H1 (cell line): ENCODE measurements around the gene SLC25A45. TPM values are rescaled to one million over a fixed set of nuclear protein-coding genes. Genes with fewer than 3 reads are reported as not detected.

Experiments
- BRCA1 ChIP-seq: IDR thresholded peaks from 2 replicates; pipeline ENCODE4 v1.6.1; 2012; ENCODE audit warnings: low read depth, low read length, improper control_type of control experiment
- CTBP2 ChIP-seq: IDR thresholded peaks from 2 replicates; pipeline ENCODE4 v1.7.0; 2011; ENCODE audit warnings: borderline replicate concordance, mild to moderate bottlenecking, moderate library complexity, mixed read lengths, low read length; ENCODE audit not compliant: insufficient read depth, insufficient read length
- SRF ChIP-seq: IDR thresholded peaks from 2 replicates; pipeline ENCODE4 v1.6.1; 2011; ENCODE audit warnings: mild to moderate bottlenecking, low read depth, low read length, moderate library complexity
- polyA plus RNA-seq, 7 experiments: library from polyadenylated mRNA; depleted of rRNA in 3 of 7; stranded (reverse) in 5 of 7; unstranded in 2 of 7; fragments of >200 nt in 5 of 7; fragments of 200-250 nt in 2 of 7; gene quantifications; 1 replicate in 5 of 7; 2 replicates in 1 of 7; 4 replicates in 1 of 7; pipeline versions ENCODE4 v1.2.1 to v1.2.3, GENCODE V29; 2011 to 2013; ENCODE audit warnings: missing spikeins in 2 of 7, mixed read lengths in 2 of 7
- total RNA-seq: library from RNA; stranded (reverse); fragmentation: NEBNext Ultra II Directional; extraction: Animal tissue kit (Norgen Biotek cat#: 25700); gene quantifications from 2 replicates; pipeline ENCODE4 v1.2.1, GENCODE V29; 2021
- TF ChIP-seq, protein P1 (sequence below): IDR thresholded peaks from 2 replicates; pipeline ENCODE4 v1.6.1; 2012; ENCODE audit warnings: low read length, inconsistent platforms

SLC25A45 gene
- total and polyA plus RNA-seq, 2 of the 8 experiments (the other 6 are each of a cell fraction or from before 2014, with no cell fraction given) = 0.54 to 0.59 TPM

DNA sequence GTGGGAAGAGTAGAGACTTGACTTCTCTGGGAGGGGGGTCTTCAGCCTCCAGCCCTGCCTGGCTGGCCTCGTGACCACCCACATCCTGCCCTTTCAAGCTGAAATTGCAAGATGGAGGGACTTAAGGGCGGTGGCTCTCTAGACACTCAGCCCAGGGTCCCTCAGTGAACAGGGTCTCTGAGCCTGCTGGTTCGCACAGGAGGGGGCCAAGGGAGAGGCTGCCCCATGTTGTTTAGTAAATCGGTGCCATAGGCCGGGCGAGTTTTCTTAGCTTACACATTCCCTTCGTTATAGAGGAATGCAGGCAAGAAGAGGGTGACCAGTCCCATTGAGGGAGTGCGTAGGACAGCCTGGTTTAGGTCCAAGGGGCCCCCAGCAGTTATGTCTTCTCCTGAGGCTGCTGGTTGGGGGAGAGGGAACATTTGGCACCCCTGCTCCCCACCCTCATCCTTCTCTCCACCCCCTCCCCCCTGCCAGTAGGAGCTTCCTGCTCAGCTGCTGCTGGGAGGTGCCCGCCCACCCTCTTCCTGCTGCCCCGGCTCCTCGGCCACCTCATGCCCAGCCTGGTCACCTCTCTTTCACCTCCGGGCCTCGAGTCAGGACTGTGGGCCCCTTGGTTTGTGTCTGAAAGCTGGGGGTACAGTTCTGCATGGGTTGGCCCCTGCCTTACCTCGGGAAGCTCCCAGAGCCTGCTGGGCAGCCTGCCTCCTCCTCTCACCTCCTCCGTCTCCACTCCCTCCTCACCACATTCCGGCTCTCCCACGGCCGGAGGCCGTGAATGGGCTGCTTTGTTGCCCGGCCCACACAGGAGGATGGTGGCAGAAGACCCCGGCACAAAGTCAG is 7.9 kb upstream of the SLC25A45 start (continued):
- TF ChIP-seq, protein P1, sequence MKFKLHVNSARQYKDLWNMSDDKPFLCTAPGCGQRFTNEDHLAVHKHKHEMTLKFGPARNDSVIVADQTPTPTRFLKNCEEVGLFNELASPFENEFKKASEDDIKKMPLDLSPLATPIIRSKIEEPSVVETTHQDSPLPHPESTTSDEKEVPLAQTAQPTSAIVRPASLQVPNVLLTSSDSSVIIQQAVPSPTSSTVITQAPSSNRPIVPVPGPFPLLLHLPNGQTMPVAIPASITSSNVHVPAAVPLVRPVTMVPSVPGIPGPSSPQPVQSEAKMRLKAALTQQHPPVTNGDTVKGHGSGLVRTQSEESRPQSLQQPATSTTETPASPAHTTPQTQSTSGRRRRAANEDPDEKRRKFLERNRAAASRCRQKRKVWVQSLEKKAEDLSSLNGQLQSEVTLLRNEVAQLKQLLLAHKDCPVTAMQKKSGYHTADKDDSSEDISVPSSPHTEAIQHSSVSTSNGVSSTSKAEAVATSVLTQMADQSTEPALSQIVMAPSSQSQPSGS = no peak
- TF ChIP-seq SRF (no peak), BRCA1 (no peak), CTBP2 (no peak)
- TF ChIP-seq, all 59 proteins: peak for 0
